Body of pancreas (tissue), 4 donors: ENCODE data around the gene SLC39A13. TPM values are rescaled to one million over a fixed set of nuclear protein-coding genes. Genes with fewer than 3 reads are reported as not detected.
A peak's percentile ranks its signal among the peaks of the same experiment; 100 is the strongest.

Source experiments
- ATAC-seq: fragments of 150-250 bp; one replicate; pipeline ENCODE4 v1.9.1; 2016
- DNase-seq, 4 donors: peaks; one replicate each; pipeline ENCODE4 v3.0.0-alpha.2; 2019
- H3K27ac ChIP-seq, 4 donors: fragments of 200-600 bp; sonication (generic); 1 replicate in 3 of 4; 2 replicates in 1 of 4; pipeline versions ENCODE4 v1.5.1 to v1.6.1; 2016 to 2019; ENCODE audit warnings: mild to moderate bottlenecking in 1 of 4, mixed read lengths in 1 of 4, moderate library complexity in 1 of 4
- H3K27me3 ChIP-seq, 2 donors: fragments of 200-600 bp; sonication (generic); one replicate each; pipeline ENCODE4 v1.6.0; 2016; ENCODE audit warnings: mild to moderate bottlenecking in 1 of 2
- H3K36me3 ChIP-seq, 2 donors: fragments of 200-600 bp; sonication (generic); replicated peaks in 1 of 2; 2 replicates each; pipeline ENCODE4 v1.5.1; 2016; ENCODE audit warnings: low read depth in 2 of 2; ENCODE audit not compliant: insufficient read depth in 1 of 2
- H3K4me1 ChIP-seq: fragments of 200-600 bp; sonication (generic); one replicate; pipeline ENCODE4 v1.6.0; 2016
- H3K4me3 ChIP-seq, 2 donors: fragments of 200-600 bp; sonication (generic); 1 replicate in 1 of 2; 2 replicates in 1 of 2; pipeline ENCODE4 v1.5.1; 2016 to 2019
- H3K9me3 ChIP-seq, 3 donors: fragments of 200-600 bp; sonication (generic); 1 replicate in 2 of 3; 2 replicates in 1 of 3; pipeline ENCODE4 v1.5.1; 2016
- CTCF ChIP-seq, 7 experiments: fragments of 450-650 bp in 4 of 7; fragments of 200-600 bp in 3 of 7; sonication (generic) in 3 of 7; IDR thresholded peaks; one replicate each; pipeline ENCODE4 v1.5.1; 2016 to 2019; ENCODE audit warnings: antibody characterized with exemption in 7 of 7
- POLR2A ChIP-seq, 3 donors: fragments of 450-650 bp; IDR thresholded peaks; one replicate each; pipeline ENCODE4 v1.6.1; 2016; ENCODE audit warnings: antibody characterized with exemption in 3 of 3, mild to moderate bottlenecking in 2 of 3
- WGBS, 2 donors: methylation state at CpG; one replicate each; pipeline ENCODE4 v1.1.5; 2017; 5-methylcytosine and 5-hydroxymethylcytosine counted together
- intact Hi-C: fragments of 100-400 bp; cut with DNase I; formaldehyde crosslinking; loops from one replicate; pipeline ENCODE4 v1.15.1; 2023
- total RNA-seq, 2 donors: library from RNA; depleted of rRNA; stranded (reverse); fragments of >200 nt; gene quantifications; one replicate each; pipeline ENCODE4 v1.1.0, GENCODE V29; 2016

SLC39A13 gene
- total RNA-seq, 2 donors from 2014 or later = 54.7 TPM

- Histone ChIP-seq H3K36me3 (no peaks in the 10 kb centered on the region), H3K4me1 (no peaks in the 10 kb centered on the region), H3K4me3 (no peak overlapping the region), H3K27me3 (no peaks in the 10 kb centered on the region), H3K9me3 (no peaks in the 10 kb centered on the region), H3K27ac (peak overlapping the region in 1 of 4 donors; percentile 83)
- intact Hi-C loops = no loop called here
- no peak for ATAC-seq
- TF ChIP-seq POLR2A (IDR thresholded peaks at IDR 0.05) = no peak
- no peak for TF ChIP-seq CTCF (IDR thresholded peaks at IDR 0.05)
- WGBS, 2 donors = 83 to 92% methylated on average over 16 of the region's 16 CpGs
- DNase-seq = no peak
These were observed 16.5 kb upstream of the SLC39A13 start for GRCh38 chr11:47391711-47392432.

GRCh38 chr11:47392546-47393162, 15.7 kb upstream of the SLC39A13 start:
- Histone ChIP-seq H3K27me3 (no peaks in the 10 kb centered on the region), H3K4me1 (no peaks in the 10 kb centered on the region), H3K9me3 (no peaks in the 10 kb centered on the region), H3K36me3 (no peaks in the 10 kb centered on the region), H3K4me3 (no peak overlapping the region), H3K27ac (peak overlapping the region in 2 of 4 donors; percentile 16 to 83)
- 68 to 70% methylated on average over 6 to 14 of the region's 14 CpGs for WGBS, 2 donors
- intact Hi-C loops = no loop called here
- ATAC-seq (no peak), DNase-seq (no peak)
- TF ChIP-seq CTCF (IDR thresholded peaks at IDR 0.05) (no peak), POLR2A (IDR thresholded peaks at IDR 0.05) (no peak)

- DNase-seq = peak in 2 of 4 donors; percentile 17 to 67
- no peak overlapping the region for H3K4me3 ChIP-seq
- no peaks in the 10 kb centered on the region for H3K27me3 ChIP-seq
- intact Hi-C loops = no loop called here
- no peaks in the 10 kb centered on the region for H3K9me3 ChIP-seq
- TF ChIP-seq POLR2A (IDR thresholded peaks at IDR 0.05) (peak in 2 of 3 donors; percentile 15 to 36), CTCF (IDR thresholded peaks at IDR 0.05) (no peak)
- ATAC-seq = peak; percentile 12
- H3K4me1 ChIP-seq = no peaks in the 10 kb centered on the region
- H3K36me3 ChIP-seq = no peaks in the 10 kb centered on the region
- H3K27ac ChIP-seq = peak overlapping the region in 2 of 4 donors; percentile 55 to 83
- 62 to 86% methylated on average over 11 to 20 of the region's 20 CpGs for WGBS, 2 donors
These were observed 15.0 kb upstream of the SLC39A13 start for GRCh38 chr11:47393163-47394049.

GRCh38 chr11:47394050-47394321, 14.4 kb upstream of the SLC39A13 start:
- TF ChIP-seq CTCF (IDR thresholded peaks at IDR 0.05) = no peak
- no peak for TF ChIP-seq POLR2A (IDR thresholded peaks at IDR 0.05)
- DNase-seq (no peak), ATAC-seq (no peak)
- Histone ChIP-seq H3K4me3 (no peak overlapping the region), H3K27ac (peak overlapping the region in 2 of 4 donors; percentile 55 to 83), H3K27me3 (no peaks in the 10 kb centered on the region), H3K9me3 (no peaks in the 10 kb centered on the region), H3K36me3 (no peaks in the 10 kb centered on the region), H3K4me1 (no peaks in the 10 kb centered on the region)
- intact Hi-C loops = no loop called here
- 75 to 90% methylated on average over 9 of the region's 9 CpGs for WGBS, 2 donors
